Activated naive CD4-positive, alpha-beta T cell treated with anti-CD3 and anti-CD28 coated beads, Interleukin-2, amount 50 U/mL, for 16 hours (primary cell): ENCODE measurements around the gene CD9.
A peak's percentile ranks its signal among the peaks of the same experiment; 100 is the strongest.

Experiments used
- DNase-seq: peaks from one replicate; pipeline ENCODE4 v3.0.0-alpha.2; 2020

Gene CD9

DNA sequence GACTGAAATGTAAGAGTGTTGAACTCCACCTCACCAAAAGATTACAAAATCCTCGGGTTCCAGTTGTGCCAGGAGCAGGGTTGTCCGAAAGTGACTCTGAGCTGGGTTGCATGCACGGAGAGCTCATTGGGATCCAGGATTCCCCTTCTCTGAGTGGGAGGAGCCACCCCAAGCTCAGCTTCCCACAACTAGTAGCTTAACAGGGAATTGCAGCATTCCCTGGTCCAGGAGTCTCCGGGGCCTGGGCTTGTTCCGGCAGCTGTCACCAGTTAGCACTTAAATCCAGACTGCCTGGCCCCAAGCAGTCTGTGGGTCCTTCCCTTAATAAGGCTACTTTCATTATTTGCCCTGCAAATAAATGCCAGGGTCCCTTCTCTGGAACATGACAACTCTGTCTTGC lies 50.1 kb downstream of the CD9 start:
- DNase-seq: no peak

DNA sequence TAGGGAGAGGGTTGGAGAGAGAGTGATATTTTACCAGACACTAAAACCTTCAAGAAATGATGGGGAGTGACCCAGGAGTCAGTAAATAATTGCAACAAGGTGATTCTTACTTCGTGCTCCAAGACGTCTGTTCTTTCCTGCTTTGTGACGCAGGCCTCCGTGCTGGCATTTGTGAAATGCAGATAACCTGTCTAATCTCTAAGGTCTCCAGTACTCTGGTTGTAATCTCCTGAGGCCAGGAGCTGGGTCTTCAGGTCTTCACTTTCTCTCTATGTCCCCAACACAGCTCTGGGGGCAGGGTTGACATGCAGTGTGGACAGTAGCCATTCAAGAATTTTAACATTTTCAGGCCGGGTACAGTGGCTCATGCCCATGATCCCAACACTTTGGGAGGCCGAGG lies 53.1 kb downstream of the CD9 start:
- DNase-seq: no peak

DNA sequence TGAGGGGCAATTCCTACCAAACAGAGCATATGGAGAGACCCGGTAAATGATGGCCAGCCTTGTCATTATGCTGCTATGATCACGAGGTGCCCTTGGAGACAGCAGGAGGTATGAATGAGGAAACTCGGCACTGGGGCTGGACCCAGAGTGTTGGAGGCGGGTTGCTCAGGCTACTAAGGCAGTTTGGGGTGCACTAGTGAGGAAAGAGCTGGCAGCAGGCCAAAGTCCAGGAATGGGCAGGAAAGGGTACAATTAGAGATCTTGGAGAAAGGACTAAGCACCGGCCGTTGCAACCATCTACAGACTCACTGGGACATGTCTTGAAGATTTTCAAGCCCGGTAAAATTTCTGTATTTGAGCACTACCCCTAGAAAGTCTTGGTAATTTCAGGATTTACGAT lies 54.3 kb downstream of the CD9 start:
- DNase-seq: no peak

DNA sequence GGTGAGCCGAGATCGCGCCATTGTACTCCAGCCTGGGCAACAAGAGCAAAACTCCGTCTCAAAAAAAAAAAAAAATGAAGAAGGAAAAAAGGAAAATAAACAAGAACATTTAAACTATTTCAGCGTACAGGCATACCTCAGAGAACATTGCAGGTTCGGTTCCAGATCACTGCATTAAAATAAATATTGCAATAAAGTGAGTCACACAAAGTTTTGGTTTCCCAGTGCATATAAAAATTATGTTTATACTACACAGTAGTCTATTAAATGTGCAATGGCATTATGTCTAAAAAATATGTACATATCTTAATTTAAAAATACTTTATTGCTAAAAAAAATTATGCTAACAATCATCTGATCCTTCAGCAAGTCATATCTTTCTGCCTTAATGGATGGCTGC lies 56.8 kb downstream of the CD9 start:
- DNase-seq: no peak

DNA sequence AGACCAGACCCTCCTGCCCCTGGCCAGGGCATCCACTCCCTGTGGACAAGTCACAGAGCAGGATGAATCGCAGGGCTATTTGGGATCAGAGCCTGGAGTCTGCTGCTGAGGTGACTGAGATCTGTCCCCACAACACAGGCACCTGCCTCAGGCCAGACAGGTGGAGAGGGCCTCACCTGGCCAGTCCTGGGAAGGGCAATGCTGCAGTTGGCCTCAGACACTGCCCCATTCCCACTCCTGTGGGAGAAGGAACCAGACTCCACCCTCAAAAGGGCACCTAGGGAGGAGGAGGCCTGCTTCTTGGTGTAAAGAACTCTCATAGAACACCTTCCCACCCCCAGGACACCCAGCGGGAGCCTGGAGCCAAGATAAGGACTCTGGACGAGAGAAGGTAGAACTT lies 62.0 kb downstream of the CD9 start:
- no peak for DNase-seq

DNA sequence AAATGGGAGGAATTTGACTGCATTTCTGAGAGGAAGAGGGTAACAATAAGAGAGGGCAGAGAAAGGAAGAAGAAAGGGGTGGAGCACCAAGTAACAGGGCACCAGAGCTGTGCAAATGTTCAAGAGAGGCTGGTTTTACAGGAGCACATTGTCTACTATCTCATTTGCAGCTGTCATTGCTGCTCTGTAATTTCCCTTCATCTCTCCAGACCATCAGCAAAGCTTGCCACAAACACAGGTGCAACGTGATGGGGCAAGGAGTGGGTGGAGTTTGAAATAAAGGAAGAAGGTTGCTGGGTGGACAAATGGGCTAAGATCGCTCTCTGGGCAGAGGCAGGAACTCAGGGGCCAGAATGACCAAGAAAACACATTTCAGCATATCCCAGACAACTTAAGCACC lies 62.4 kb downstream of the CD9 start:
- DNase-seq: no peak

DNA sequence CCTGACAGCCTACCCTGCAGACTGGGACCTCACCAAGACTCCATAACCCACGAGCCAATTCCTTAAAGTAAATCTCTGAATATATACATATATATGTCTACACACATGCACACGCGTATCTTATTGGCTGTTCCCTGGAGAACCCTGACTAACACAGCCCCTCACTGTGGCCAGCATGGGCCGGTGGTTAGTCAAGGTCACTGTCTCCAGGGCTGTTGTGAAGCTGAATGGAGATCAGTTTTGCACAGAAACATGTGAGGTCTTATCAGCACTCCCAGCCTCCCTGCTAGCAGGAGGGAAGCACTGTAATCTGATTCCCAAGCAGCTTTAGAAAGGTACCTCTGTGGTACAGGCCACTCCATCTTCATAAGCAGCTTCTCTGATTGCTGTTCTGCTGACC lies 63.7 kb downstream of the CD9 start:
- no peak for DNase-seq

DNA sequence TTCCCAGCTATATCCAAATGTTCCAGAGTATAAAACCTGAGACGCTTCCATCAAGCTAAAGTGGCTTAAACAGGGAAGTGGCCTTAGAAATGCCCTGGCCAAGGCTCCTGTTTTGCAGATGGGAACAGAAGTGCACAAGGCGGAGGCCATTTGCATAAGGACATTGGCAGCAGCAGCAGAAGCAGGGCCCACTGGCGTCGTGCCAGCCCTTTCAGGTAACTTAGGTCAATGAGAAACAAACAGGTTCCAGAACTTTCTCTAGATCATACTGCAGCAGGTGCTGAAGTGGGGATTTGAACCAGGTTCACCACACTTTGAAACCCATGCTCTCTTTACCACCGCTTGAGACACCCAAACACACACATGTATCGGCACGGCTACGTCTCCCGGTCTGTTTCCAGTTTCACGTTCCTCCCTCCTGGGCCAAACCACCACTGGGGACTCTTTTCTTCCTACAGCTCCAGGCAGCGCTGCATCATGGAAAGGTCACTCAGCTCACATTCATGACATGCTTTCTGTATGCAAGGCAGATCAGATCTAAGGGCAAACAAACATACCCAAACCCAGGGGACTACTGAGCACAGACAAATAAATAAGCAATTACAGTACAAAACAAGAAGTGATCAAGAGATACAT lies 64.3 kb downstream of the CD9 start:
- no peak for DNase-seq

DNA sequence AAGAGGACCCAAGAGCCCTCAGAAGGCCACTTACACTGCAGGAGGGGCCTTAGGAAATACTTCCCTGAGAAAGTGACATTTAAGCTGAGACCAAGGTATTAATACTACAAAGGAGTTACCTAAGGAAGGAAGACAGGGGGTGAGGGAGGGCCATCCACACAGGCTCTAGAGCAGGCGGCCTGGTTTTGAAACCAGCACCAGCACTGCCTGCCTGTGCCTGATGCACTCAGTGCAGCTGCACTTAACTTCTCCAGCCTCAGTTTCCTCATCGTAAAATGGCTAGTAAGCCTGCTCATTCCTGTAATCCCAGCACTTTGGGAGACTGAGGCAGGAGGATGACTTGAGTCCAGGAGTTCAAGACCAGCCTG lies 64.8 kb downstream of the CD9 start:
- no peak for DNase-seq

DNA sequence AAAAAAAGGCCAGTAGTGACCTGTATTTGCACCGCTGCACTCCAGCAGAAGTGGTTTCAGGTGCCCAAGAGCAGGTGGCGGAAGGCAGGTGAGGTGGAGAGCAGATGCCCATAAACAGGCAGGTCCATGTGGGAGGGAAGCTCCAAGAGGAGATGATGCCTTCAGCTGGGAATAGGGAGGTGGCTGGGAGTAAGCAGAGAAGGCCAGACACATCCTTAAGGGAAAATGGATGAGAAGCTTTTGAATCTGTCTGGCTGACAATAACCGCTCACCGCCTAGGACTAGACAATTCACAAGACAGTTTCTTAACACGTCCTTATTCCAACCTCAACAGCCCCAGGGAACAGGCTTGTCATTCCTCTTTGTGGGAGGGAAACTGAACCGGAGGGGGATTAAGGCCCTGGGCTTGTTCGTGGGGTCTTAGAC lies 66.4 kb downstream of the CD9 start:
- DNase-seq: no peak

DNA sequence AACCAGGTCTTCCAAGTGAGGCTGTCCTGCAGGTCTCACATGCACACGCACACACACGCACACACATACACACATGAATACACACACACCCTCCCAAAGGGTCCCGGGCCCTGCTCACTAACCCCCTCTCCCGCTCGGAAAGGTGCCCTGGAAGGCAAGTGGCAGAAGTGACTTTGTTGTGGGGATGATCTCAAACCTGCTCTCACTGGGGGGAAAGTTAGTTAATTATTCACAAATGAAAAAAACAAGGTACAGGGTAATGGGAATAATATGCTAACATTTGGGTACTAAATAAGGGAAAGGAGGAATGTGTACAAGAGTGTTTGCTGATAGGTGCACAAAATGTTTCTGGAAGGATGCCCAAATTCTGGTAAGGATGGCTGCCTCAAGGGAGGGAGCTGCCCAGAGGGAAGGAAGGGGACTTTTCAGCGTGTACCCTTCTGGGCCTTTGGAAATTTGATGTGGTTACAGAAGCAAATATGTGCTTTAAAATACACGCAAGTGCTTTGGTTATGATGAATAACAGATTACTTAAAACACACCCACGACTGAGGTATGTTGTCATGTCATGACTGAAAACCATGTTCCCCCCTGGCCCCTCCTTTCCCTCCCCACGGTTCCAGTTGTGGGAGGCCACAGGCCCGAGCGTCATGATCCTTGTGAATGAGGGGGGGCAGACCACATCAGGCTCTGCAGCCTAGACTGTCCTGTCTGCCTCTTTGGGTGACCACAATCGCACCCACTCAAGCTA lies 66.9 kb downstream of the CD9 start:
- DNase-seq: peak; percentile 18

DNA sequence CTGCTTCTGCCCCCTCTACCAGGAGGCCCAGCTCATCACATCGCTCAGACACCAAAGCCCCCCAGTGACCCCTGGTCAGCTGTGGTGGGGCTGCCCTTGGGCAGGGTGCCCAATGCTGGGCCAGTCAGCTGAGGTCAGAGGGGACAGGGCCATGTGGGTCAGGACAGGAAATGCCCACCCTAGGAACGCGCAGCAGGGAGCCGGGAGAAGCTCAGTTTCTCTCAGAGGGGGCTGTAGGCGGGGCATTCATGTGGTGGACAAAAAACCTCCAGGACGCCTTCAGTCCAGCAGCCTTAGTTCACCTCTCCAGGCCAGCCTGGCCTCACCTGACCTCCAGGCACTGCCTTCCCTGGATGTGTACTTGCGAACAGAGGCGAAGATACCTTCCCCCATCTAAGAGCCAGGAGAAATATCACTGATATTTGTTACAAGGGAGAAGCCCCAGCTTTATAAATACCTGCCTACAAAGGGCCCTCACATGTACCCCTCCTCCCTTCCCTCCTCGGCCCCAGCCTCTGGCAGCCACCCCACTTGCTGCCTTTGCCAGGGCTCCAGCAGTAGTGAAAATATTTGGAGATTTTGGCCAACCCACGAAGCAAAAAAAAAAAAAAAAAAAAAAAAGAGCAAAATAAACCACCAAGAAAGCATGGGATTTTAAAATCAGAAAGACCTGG lies 68.4 kb downstream of the CD9 start:
- no peak for DNase-seq

DNA sequence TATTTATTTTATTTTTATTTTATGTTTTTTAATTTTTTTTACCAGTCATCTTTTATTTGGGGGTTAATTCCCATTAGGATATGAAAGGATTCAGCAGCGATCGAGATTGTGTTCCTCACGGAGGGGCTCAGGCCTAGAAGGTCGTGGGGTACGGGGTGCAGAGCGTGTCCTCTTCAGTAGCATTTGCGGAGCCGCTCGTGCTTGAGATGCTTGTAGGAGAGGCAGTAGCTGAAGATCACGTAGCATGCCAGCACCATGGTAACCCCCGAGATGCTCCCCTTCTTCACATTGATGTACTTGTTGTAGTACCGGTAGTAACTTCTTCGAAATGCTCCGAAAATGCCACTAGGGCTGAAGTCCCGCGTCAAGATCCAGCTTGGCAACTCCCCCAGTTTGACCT lies 69.8 kb downstream of the CD9 start:
- no peak for DNase-seq

DNA sequence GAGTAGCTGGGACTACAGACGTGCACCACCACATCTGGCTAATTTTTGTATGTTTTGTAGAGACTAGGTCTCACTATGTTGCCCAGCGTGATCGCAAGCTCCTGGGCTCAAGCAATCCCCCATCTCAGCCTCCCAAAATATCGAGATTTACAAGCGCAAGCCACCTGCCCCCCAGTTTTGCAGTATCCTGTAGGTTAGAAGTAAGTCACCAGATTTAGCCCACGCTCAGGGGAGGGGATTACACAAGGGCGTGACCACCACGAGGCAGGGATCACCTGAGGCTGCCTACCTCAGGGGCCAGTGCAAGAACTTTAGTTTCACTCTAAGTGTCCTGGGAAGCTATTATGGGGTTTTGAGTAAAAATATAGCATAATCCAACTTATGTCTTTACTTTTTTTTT lies 71.1 kb downstream of the CD9 start:
- no peak for DNase-seq

DNA sequence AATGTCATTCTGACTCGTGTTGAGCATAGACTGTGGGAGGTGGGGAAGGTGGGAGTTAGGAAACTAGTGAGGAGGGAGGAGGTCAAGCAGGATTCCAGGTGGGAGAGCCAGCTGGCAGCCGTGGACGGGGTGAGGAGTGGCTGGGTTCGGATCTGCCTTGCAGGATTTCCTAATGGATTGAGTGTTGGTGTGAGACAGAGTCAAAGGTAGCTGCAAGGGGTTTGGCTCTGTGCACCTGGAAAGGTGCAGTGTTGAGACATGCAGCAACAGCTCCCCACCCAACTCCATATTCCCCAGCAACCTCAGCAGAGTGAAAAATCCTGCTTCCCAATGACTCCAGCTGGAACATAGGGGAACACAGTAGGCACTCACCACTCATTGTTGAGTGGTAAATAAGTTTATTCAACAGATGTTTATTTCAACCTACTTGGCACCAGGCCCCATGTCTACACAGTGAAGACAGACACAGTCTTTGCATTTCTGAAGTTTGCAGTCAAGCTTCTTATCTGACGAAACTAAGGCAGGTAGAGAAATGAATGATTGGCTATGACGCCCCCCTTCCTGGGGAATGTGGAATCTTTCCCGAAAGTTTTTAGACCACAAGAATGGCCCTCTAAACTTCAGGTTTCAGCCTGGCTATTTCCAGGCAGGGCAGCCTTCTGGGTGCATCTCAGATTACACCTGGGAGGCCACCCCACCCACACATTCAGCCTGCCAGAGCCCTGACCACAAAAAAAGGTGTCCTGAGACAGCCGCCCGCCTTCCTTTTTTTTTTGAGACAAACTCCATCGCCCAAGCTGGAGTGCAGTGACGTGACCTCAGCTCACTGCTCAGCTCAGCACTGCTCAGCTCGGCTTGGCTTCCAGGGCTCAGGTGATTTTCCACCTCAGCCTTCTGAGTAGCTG lies 72.4 kb downstream of the CD9 start:
- no peak for DNase-seq

DNA sequence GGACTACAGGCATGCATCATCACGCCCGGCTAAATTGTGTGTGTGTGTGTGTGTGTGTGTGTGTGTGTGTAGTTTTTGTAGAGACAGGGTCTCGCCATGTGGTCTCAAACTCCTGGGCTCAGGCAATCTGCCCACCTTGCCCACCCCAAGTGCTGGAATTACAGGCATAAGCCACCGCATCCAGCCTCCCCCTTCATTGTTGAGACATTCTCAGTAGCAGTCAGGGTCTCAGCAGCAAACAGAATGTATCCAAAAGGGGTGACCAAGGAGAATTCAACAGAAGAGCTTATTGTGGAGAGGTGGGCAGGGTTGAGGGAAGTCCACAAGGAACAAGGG lies 73.0 kb downstream of the CD9 start:
- DNase-seq: no peak

DNA sequence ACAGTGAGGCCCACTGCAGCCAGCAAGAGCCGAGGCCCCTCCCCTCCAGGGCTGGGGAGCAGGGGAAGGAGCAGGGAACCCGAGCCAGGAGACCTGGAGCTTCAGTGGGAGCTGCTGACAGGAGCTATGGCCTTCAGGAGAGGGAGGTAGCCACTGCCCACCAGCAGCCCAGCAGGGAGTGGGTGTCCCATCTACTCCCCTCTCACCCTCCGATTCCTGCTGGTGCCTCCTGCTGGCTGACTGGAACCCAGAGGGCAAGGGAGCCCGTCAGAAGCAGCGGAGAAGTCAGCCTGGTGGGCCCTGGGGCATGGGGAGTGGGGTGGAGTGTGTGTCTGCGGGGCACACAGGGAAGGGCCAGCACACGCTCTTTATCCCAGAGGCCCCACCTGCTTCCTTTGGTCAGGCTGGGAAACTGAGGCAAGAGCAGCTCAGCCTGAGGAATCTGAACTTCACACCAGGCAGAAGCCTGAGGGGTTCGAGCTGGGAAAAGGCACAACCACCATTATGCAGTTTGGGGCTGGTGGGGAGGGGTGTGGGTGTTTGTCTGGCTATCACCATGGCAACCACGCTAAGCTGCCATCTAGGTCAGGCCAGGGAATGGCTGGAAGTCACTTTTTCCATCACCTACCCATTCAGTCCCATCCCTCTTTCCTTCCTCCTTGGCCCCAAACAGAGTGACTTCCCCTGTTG lies 73.5 kb downstream of the CD9 start:
- DNase-seq: no peak

DNA sequence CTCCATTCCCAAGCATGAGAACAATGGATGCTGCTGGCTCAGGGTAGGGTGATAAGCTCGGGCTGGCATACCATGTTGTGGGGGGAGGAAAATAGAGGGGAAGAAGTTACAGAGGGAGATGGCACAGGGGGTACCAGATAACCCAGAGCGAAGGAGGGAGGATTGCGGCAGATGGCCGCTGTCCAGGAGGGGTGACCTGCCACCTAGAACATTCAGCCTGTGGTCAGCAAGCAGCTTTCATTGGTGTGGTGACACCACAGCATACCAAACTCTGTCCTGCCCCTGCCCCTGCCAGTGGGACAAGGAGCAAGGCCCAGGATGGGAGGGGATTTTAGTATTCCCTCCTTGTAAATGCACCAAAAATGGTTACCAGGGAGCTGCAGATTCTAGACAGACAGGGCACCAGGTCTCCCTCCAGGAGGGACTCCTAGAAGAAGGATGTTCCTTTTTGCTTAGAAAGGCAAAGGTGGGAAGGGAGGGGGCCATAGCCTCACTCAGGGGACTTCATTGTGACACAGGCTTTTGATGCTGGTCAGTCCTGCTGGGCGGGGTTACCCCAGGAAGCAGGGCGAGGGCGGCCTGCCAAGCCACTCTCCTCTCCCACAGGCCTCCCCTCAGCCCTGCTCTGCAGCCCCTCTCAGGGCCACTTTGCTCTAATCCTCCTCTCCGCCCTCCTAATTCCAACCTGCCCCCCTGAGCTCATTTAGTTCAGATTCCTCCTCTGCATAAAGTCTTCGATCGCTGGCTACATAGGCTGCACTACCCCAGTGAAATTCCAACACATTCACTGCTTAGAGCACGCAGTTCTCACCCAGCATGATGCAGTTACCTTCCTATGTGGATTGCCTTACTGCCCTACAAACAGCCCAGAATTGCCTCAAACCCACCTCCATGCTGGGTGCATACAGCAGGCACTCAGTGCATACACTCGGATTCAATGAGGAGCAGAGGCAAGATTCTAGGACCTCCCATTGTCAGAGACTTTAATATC lies 74.3 kb downstream of the CD9 start:
- DNase-seq: no peak

DNA sequence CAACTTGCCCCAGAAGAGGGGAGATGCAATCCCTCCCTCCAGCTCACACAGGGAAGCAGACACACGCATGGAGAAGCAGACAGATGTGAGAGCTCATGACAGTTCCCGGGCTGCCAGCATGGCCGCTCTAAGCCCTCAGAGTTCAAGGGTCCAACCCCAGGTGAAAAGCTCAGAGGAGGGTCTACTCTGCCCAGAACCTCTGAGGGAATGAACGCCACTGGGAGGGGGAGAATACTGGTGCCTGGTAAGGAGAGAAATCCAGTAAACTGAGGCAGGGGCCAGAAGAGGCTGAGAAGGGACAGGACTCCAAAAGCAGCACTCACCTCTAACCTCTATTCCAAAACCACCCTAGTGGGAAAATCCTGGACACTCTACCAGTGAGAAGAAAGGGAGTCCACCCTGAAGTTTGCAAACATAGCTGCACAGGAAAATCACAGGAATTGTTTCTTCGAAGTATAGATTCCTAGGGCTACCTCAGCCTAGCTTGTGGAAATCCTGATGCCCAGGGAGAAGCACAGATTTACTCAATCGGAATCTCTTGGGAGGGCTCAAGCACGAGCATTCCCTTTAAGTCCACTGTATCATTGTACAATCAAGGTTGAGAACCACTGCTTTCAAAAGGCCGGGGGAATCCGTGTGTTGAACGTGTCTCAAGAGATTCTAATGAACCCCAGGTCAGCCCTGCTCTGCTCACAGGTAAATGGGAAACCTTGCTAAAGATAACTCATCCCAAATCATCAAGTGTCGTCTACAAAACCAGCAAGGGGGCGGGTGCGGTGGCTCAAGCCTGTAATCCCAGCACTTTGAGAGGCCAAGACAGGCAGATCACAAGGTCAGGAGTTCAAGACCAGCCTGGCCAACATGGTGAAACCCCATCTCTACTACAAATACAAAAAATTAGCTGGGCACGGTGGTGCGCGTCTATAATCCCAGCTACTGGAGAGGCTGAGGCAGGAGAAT lies 76.0 kb downstream of the CD9 start:
- DNase-seq: no peak

DNA sequence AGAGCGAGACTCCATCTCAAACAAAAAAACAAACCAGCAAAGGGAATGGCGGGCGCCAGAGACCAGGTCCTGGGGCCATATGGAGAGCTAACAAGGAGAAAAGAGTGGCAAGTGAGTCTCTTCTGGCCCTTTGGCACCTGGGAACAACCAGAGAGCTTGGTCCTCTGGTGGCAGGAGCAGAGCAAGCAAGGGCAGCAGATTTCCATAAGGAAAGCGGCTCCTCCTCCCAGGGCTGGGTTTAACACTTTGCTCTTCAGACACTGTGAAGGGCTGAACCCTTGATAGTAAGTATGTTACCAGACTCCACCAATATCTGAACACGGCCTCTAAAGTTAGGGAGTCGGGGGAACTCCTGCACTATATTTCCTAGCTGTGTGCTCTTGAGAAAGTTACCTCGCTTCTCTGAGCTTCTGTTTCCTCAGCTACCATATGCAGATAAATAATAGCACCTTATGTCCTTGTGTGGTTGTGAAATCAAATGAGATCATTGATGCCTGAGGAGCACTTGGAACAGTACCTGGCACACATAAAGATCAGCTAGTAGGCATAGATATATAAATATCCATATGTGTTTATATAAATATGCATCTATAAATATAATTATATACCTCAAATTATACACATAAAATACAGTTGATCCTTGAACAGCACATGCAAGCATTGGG lies 76.9 kb downstream of the CD9 start:
- DNase-seq: no peak
